Kidney (tissue), 14 donors: ENCODE measurements around the gene PPME1. TPM values are rescaled to one million over a fixed set of nuclear protein-coding genes. Genes with fewer than 3 reads are reported as not detected.
"Not testable (repeated sequence)": the region's sequence is repeated elsewhere in the genome, so short reads cannot be mapped to it uniquely, and the experiment has no call there.

ENCODE experiments used
- DNase-seq, 5 donors: peaks; one replicate each; pipeline ENCODE4 v3.0.0-alpha.2; 2013 to 2020
- FAIRE-seq: peaks from 2 replicates; lab custom pipeline; 2012; peaks lifted over from hg19 to GRCh38; lab: Jason Lieb, UNC
- H3K27ac ChIP-seq, 2 donors: one replicate each; pipeline ENCODE4 v1.7.0; 2013; ENCODE audit warnings: low read depth in 2 of 2, low read length in 2 of 2, inconsistent platforms in 1 of 2
- H3K27me3 ChIP-seq: one replicate; pipeline ENCODE4 v1.7.1; 2013; ENCODE audit warnings: low read length, inconsistent platforms; ENCODE audit not compliant: control insufficient read depth, insufficient read depth
- H3K36me3 ChIP-seq, 3 donors: one replicate each; pipeline versions ENCODE4 v1.7.0 to v1.7.1; 2013; ENCODE audit warnings: low read length in 3 of 3, control low read depth in 1 of 3, inconsistent platforms in 1 of 3; ENCODE audit not compliant: insufficient read depth in 3 of 3, control insufficient read depth in 2 of 3
- H3K4me1 ChIP-seq, 3 donors: one replicate each; pipeline versions ENCODE4 v1.7.0 to v1.7.1; 2013; ENCODE audit warnings: low read length in 3 of 3, inconsistent platforms in 1 of 3, low read depth in 1 of 3; ENCODE audit not compliant: control insufficient read depth in 2 of 3, insufficient read depth in 2 of 3
- H3K4me3 ChIP-seq, 3 donors: one replicate each; pipeline versions ENCODE4 v1.7.0 to v1.8.1; 2013; ENCODE audit warnings: low read length in 3 of 3, control low read depth in 1 of 3, inconsistent platforms in 1 of 3
- H3K9ac ChIP-seq, 3 donors: one replicate each; pipeline versions ENCODE4 v1.7.0 to v1.7.1; 2013; ENCODE audit warnings: low read length in 3 of 3, control low read depth in 1 of 3, inconsistent platforms in 1 of 3
- H3K9me3 ChIP-seq, 3 donors: one replicate each; pipeline versions ENCODE4 v1.7.0 to v1.7.1; 2013; ENCODE audit warnings: low read length in 3 of 3, control low read depth in 1 of 3, inconsistent platforms in 1 of 3; ENCODE audit not compliant: control insufficient read depth in 2 of 3, insufficient read depth in 1 of 3
- intact Hi-C: fragments of 100-400 bp; cut with DNase I; formaldehyde crosslinking; loops from one replicate; pipeline ENCODE4 v1.11.1; 2022
- polyA plus RNA-seq: library from polyadenylated mRNA; stranded (reverse); fragments of 350-450 nt; fragmentation: Illumina TruSeq; extraction: RNeasy Lipid Tissue Mini Kit (QIAGEN cat#74804); gene quantifications from one replicate; pipeline ENCODE4 v1.2.3, GENCODE V29; 2014; ENCODE audit warnings: low read depth, low replicate concordance; ENCODE audit not compliant: insufficient read depth
- total RNA-seq: library from RNA; stranded (reverse); fragmentation: NEBNext Ultra II Directional; extraction: Animal tissue kit (Norgen Biotek cat#: 25700); gene quantifications from one replicate; pipeline ENCODE4 v1.2.1, GENCODE V29; 2021
- TF ChIP-seq, protein P1 (sequence below): IDR thresholded peaks from 3 replicates; pipeline ENCODE4 v1.5.1; 2012; ENCODE audit warnings: mild to moderate bottlenecking, moderate library complexity, borderline replicate concordance; ENCODE audit not compliant: insufficient read depth; ENCODE audit errors: extremely low read depth
- donor health status: control.
- donor health status: control.
- donor health status: control.
- donor health status: control.
- donor health status: control.
- donor health status: DM: yes; HTN: yes; CAD: no.
- donor health status: Normal renal cell carcinoma (clear cell type).

The PPME1 gene
- total and polyA plus RNA-seq, 2 donors from 2014 or later, result 34.1 to 40.8 TPM

DNA sequence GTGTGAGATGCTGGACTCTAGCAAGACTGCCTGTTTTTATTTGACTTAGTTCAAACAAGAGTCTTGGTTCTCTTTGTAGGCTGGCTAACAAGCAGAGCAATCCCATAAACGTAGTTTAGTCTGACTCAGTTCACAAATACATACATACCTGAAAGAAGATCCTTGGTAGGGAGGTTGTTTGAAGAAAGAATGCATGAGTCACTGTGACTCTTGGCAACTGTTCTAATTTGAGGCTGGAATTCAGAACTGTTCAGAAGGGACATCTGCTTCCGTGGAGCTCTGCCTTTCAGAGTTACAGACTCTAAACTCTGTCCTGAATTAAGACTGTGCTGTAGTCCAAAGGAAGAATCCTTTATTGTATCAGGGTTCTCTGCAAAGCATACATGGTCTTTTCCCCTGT, 32.5 kb upstream of the PPME1 start:
- no peak overlapping the region for H3K9ac ChIP-seq

DNA sequence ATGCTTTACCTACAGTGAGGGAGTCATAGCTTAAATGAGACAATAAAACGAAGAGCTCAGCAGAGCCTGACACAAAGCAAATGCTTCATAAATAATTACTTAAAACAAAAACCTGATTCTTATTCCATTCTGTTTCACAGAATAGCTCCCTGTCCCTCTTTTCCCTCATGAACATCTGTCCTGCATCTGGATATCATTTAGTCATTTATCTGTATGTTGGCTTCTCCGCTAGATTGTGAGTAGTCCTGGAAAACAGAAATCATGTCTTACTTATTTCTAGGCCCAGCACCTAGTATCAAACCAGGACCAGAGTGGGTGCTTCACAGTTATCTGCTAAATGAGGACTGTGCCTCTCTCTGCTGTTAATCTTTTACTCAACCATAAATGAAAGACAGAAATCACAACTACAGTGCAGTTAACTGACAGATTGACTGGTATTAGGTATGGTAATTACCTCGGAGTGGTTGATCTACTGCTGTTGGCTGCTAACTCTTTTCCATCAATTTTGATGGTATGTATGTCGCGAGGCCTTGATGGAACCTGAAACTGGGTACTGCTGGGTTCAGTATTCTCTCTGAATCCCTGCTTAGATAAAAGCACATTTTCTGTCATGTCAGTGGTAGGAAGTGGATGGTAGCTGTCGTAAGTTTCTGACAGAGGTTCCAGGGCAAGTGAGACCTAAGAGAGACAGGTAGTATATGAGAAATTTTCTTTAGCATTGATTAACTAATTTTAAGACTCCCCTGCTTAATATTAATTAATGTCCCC, 31.8 kb upstream of the PPME1 start:
- H3K27me3 ChIP-seq, result no peaks in the 10 kb centered on the region
- intact Hi-C loops, result no loop called here
- peaks cover 0 to 5% (median 3%) of the 10 kb centered on the region in 3 donors for H3K36me3 ChIP-seq
- no peak overlapping the region for H3K9ac ChIP-seq
- no peaks in the 10 kb centered on the region for H3K9me3 ChIP-seq
- TF ChIP-seq, protein P1, sequence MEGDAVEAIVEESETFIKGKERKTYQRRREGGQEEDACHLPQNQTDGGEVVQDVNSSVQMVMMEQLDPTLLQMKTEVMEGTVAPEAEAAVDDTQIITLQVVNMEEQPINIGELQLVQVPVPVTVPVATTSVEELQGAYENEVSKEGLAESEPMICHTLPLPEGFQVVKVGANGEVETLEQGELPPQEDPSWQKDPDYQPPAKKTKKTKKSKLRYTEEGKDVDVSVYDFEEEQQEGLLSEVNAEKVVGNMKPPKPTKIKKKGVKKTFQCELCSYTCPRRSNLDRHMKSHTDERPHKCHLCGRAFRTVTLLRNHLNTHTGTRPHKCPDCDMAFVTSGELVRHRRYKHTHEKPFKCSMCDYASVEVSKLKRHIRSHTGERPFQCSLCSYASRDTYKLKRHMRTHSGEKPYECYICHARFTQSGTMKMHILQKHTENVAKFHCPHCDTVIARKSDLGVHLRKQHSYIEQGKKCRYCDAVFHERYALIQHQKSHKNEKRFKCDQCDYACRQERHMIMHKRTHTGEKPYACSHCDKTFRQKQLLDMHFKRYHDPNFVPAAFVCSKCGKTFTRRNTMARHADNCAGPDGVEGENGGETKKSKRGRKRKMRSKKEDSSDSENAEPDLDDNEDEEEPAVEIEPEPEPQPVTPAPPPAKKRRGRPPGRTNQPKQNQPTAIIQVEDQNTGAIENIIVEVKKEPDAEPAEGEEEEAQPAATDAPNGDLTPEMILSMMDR, result no peak
- H3K4me1 ChIP-seq, result peaks cover 0 to 16% (median 0%) of the 10 kb centered on the region in 3 donors
- FAIRE-seq (no peak), DNase-seq (no peak)
- H3K27ac ChIP-seq, result no peak overlapping the region
- H3K4me3 ChIP-seq, result no peak overlapping the region

More for the DNA sequence above, 32.5 kb upstream of the PPME1 start:
- peaks cover 0 to 16% (median 0%) of the 10 kb centered on the region in 3 donors for H3K4me1 ChIP-seq
- TF ChIP-seq, protein P1, result no peak
- peak overlapping the region in 1 of 2 donors; percentile 45 for H3K27ac ChIP-seq
- H3K4me3 ChIP-seq, result no peak overlapping the region
- DNase-seq, result peak in 1 of 5 donors; percentile 20
- FAIRE-seq, result no peak
- H3K36me3 ChIP-seq, result peaks cover 0 to 6% (median 3%) of the 10 kb centered on the region in 3 donors
- no peaks in the 10 kb centered on the region for H3K27me3 ChIP-seq
- intact Hi-C loops, result no loop called here
- H3K9me3 ChIP-seq, result no peaks in the 10 kb centered on the region

DNA sequence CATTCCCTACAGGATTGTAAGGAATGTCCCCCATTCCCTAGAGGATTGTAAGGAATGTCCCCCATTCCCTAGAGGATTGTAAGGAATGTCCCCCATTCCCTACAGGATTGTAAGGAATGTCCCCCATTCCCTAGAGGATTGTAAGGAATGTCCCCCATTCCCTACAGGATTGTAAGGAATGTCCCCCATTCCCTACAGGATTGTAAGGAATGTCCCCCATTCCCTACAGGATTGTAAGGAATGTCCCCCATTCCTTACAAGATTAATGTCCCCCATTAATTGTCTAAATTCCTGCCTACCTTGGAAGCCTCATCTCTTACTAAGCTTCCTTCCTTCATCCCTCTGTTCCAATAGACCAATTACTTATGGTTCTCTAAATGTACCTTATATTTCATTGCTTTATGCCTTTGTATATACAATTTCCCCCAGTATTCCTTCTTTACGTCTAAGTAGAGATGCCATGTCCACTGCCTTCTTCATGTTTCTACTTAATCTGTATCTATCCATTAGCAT, 31.1 kb upstream of the PPME1 start:
- intact Hi-C loops, H3K27ac ChIP-seq, H3K36me3 ChIP-seq, FAIRE-seq, H3K9me3 ChIP-seq, H3K4me3 ChIP-seq, DNase-seq, H3K9ac ChIP-seq, H3K27me3 ChIP-seq: not testable (repeated sequence)
- H3K4me1 ChIP-seq, result peaks cover 0 to 16% (median 0%) of the 10 kb centered on the region in 3 donors

DNA sequence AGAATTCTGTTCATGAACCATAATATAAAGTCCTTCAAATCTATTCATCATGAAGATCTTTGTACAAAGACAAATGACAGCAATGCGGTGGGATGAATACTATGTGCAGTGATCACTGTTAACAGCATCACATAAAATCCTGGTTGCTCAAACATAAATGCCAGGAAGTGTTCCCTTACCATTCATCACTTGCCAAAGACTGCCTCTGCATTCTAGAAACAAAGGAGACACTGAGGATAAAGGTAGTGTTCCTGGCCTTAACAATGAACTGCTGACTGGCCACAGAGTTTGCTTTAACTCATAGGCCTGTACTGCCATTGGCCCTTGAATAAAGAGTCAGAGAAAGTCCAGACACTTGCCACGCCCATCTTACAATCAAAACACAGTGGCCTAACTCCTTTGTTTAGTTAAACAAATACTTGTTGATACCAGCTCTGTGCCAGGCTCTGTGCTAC, 29.8 kb upstream of the PPME1 start:
- peaks cover 0 to 16% (median 0%) of the 10 kb centered on the region in 3 donors for H3K4me1 ChIP-seq
- H3K27me3 ChIP-seq, result no peaks in the 10 kb centered on the region
- H3K9me3 ChIP-seq, result no peaks in the 10 kb centered on the region
- no peak overlapping the region for H3K27ac ChIP-seq
- no peak overlapping the region for H3K9ac ChIP-seq
- FAIRE-seq, result no peak
- no peak overlapping the region for H3K4me3 ChIP-seq
- intact Hi-C loops, result no loop called here
- no peak for DNase-seq
- peaks cover 0 to 3% (median 0%) of the 10 kb centered on the region in 3 donors for H3K36me3 ChIP-seq
- TF ChIP-seq, protein P1, result no peak
